ENCODE results near the gene SCN4A.

- TF ChIP-seq, protein P1, sequence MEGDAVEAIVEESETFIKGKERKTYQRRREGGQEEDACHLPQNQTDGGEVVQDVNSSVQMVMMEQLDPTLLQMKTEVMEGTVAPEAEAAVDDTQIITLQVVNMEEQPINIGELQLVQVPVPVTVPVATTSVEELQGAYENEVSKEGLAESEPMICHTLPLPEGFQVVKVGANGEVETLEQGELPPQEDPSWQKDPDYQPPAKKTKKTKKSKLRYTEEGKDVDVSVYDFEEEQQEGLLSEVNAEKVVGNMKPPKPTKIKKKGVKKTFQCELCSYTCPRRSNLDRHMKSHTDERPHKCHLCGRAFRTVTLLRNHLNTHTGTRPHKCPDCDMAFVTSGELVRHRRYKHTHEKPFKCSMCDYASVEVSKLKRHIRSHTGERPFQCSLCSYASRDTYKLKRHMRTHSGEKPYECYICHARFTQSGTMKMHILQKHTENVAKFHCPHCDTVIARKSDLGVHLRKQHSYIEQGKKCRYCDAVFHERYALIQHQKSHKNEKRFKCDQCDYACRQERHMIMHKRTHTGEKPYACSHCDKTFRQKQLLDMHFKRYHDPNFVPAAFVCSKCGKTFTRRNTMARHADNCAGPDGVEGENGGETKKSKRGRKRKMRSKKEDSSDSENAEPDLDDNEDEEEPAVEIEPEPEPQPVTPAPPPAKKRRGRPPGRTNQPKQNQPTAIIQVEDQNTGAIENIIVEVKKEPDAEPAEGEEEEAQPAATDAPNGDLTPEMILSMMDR (IDR thresholded peaks at IDR 0.05), result peak in 2 of 6 experiments; percentile 26 to 39
- peak; percentile 39 to 51 for TF ChIP-seq POLR2A (IDR thresholded peaks at IDR 0.05)
Observed at GRCh38 chr17:64020056-64020766, 47.5 kb upstream of the SCN4A start, which contains the start of gene ICAM2.

All from Peyer's patch (tissue), 4 donors.